Right cardiac atrium (tissue), 5 donors: ENCODE data around the gene DCLK1. TPM values are rescaled to one million over a fixed set of nuclear protein-coding genes. Genes with fewer than 3 reads are reported as not detected.

Source experiments
- ATAC-seq, 2 donors: fragments of 200-7000 bp; cut with Tn5 transposase; one replicate each; pipeline versions ENCODE4 v1.8.0 to v1.9.1; 2020; ENCODE audit warnings: moderate library complexity in 2 of 2, mild to moderate bottlenecking in 1 of 2
- DNase-seq, 3 donors: peaks; one replicate each; pipeline ENCODE4 v3.0.0-alpha.2; 2020
- H3K27ac ChIP-seq: one replicate; pipeline ENCODE4 v1.5.1; 2013; ENCODE audit warnings: mild to moderate bottlenecking, low read length, control low read depth, moderate library complexity
- H3K27me3 ChIP-seq: one replicate; pipeline ENCODE4 v1.6.1; 2013; ENCODE audit not compliant: control insufficient read depth, insufficient read depth
- H3K4me1 ChIP-seq: one replicate; pipeline ENCODE4 v1.6.1; 2013; ENCODE audit warnings: low read length; ENCODE audit not compliant: control insufficient read depth, insufficient read depth
- H3K4me3 ChIP-seq: one replicate; pipeline ENCODE4 v1.5.1; 2013; ENCODE audit warnings: low read length, control low read depth
- H3K9me3 ChIP-seq: one replicate; pipeline ENCODE4 v1.6.1; 2013; ENCODE audit warnings: low read length; ENCODE audit not compliant: control insufficient read depth
- WGBS: extraction: QIAGEN DNeasy Blood & Tissue Kit; methylation state at CpG from one replicate; pipeline ENCODE4 v1.1.7; 2013; 5-methylcytosine and 5-hydroxymethylcytosine counted together
- intact Hi-C, 4 donors: fragments of 100-400 bp; cut with DNase I; formaldehyde crosslinking; loops; one replicate each; pipeline versions ENCODE4 v1.11.0 to v1.14.0; 2022 to 2023
- polyA plus RNA-seq: library from polyadenylated mRNA; stranded (reverse); fragments of 200-250 nt; gene quantifications from one replicate; pipeline ENCODE4 v1.2.3, GENCODE V29; 2013
- total RNA-seq, 4 donors: library from RNA; stranded (reverse); fragmentation: NEBNext Ultra II Directional; extraction: Animal tissue kit (Norgen Biotek cat#: 25700); gene quantifications; one replicate each; pipeline ENCODE4 v1.2.1, GENCODE V29; 2021
- donor health status: healthy with polysubstance abuse.
- donor health status: DM: no; HTN: yes; CAD: no.
- donor health status: DM: no; HTN: no; CAD: no.
- donor health status: DM: no; HTN: yes; CAD: no; lungs with severe emphysema.
- donor health status: DM: yes; HTN: yes; CAD: no.

The DCLK1 gene
- total and polyA plus RNA-seq, 5 donors, result 5.1 to 19.8 (median 16.1) TPM

DNA sequence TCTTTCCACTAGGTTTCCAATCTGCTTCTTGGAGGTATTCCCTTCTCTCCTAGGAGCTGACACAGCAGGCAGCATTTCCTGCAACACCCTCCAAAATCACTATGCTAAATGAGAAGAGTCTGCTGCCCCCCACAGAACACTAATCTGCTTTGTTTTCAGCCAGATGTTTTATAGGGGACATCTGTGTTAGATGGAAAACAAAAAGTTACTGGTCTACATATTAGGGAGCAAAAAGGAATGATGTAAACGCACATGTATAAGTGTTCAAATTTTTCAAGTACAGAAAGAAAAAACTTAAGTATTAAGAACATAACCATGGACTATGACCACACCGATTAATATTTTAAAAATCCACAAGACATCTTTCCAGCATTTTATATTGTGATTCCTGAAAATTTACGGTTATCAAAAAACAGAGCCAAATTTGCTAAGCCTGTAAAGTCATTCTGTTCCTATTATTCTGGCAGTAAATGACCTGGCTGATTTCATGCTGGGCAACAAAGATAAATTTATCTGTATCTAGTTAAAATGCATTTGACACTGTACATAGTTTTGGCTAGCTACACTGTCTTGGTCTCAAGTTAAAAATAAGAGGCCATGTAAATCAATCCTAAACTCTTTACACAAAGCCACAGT, 63.3 kb downstream of the DCLK1 start:
- no peaks in the 10 kb centered on the region for H3K9me3 ChIP-seq
- ATAC-seq (no peak), DNase-seq (no peak)
- no peaks in the 10 kb centered on the region for H3K4me1 ChIP-seq
- H3K27ac ChIP-seq, result no peak overlapping the region
- H3K4me3 ChIP-seq, result no peak overlapping the region
- intact Hi-C loops, result no loop called here
- H3K27me3 ChIP-seq, result no peaks in the 10 kb centered on the region
- WGBS, result 53% methylated on average over 3 of the region's 3 CpGs

DNA sequence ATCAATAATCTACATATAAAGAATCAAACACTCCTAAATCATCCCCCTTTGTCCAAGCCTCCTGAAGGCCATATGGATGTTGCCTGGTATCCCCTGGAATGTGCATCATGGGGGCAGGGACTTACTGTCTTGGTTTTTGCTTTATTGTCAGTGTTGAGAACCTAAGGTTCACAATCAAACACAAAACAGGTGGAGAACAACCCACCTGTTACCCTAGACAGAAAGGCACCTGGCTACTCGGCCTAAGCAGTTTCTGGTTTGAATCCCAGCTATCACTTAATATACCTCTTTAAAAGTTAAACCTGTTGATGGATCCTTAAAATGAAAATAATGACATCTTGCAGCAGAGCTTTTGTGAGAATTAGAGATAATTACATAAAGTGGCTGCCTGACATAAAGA, 68.9 kb downstream of the DCLK1 start:
- no peak overlapping the region for H3K27ac ChIP-seq
- no peaks in the 10 kb centered on the region for H3K27me3 ChIP-seq
- H3K9me3 ChIP-seq, result no peaks in the 10 kb centered on the region
- DNase-seq, result no peak
- no peaks in the 10 kb centered on the region for H3K4me1 ChIP-seq
- ATAC-seq, result no peak
- WGBS, result 80% methylated on average over 1 of the region's 1 CpG
- intact Hi-C loops, result no loop called here
- H3K4me3 ChIP-seq, result no peak overlapping the region

DNA sequence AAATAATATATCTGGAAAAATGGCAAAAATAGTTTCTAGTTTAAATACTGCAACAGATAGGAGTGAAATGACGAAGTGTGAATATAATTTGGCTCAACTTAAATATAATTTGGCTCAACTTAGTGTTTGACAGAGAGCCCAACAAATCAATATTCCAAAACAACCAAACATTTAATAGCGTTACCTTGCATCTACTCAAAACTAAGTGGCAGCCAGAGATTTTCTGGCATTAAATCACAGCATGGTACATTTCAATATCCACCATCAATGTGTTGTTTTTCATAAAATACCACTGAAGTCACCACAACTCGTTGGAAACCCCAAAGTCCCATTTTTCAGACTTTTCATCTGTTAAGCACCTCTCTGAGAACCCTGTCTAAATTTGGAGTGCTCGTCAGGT, 69.6 kb downstream of the DCLK1 start:
- WGBS, result 56% methylated on average over 4 of the region's 4 CpGs

DNA sequence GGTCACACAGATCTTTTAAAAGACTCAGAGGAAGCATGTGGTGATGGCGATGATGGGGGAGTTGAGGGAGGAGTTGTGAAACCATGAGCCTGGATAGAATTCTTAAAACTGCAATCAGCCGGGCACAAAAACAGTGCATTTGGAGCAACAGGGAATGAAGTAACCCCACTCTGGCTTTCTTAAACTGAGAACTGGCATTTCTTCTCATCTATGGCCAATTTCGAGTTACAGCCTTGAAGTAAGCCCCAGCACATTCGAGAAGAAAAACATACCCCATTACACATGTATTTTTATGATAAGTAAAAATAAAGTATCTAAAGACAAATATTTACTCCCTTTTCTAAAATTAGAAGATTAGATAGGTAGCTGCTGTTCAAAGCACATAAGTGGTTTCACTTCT, 70.1 kb downstream of the DCLK1 start:
- Histone ChIP-seq H3K27ac (no peak overlapping the region), H3K4me3 (no peak overlapping the region), H3K9me3 (no peaks in the 10 kb centered on the region), H3K4me1 (no peaks in the 10 kb centered on the region), H3K27me3 (no peaks in the 10 kb centered on the region)
- 61% methylated on average over 4 of the region's 4 CpGs for WGBS
- no peak for DNase-seq
- peak in 1 of 2 donors; percentile 26 for ATAC-seq
- intact Hi-C loops, result no loop called here

More for the DNA sequence above, 69.6 kb downstream of the DCLK1 start:
- intact Hi-C loops, result no loop called here
- Histone ChIP-seq H3K9me3 (no peaks in the 10 kb centered on the region), H3K27me3 (no peaks in the 10 kb centered on the region), H3K4me1 (no peaks in the 10 kb centered on the region), H3K4me3 (no peak overlapping the region), H3K27ac (no peak overlapping the region)
- no peak for ATAC-seq
- DNase-seq, result no peak

DNA sequence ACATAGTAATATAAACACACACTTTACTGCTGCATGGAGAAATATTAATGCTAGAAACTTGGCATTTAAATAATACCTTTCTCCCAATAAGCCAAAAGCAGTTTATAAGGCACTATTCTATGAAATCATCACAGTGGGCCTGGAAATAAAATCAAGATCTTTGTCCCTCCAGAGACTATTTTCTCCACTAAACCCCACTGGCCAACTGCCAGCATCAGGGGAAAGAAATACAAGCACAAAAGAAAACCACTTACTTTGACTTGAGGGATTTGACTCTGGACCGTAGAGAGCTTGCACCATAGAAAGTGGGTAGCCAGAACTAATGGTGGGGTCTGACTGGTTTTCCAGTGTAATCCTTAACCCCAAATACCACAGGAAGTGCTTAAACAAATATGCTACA, 71.9 kb downstream of the DCLK1 start:
- no peak overlapping the region for H3K4me3 ChIP-seq
- H3K9me3 ChIP-seq, result no peaks in the 10 kb centered on the region
- ATAC-seq, result no peak
- 41% methylated on average over 1 of the region's 1 CpG for WGBS
- H3K27ac ChIP-seq, result no peak overlapping the region
- H3K27me3 ChIP-seq, result no peaks in the 10 kb centered on the region
- no peaks in the 10 kb centered on the region for H3K4me1 ChIP-seq
- intact Hi-C loops, result no loop called here
- DNase-seq, result peak in 2 of 3 donors; percentile 13 to 67

DNA sequence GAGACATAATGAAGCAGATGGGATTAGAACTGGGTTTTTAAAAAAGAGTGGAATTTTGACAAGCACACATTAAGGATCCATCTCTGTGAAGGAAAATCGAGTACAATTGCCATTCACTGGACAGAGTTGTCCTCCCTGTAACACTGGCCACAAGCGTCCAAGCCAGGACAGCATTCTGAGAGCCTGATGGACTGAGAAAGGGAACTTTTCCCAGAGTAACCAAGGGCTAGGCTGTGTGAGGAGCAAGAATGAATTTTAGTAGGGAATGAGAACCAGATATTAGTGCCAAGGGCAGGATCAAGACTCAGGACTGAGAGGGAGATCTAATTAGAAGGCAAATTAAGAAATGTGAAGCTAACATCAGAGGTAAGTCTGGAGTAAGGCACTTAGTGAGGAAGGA, 73.1 kb downstream of the DCLK1 start:
- no peaks in the 10 kb centered on the region for H3K27me3 ChIP-seq
- 71% methylated on average over 2 of the region's 2 CpGs for WGBS
- intact Hi-C loops, result no loop called here
- ATAC-seq (no peak), DNase-seq (no peak)
- no peaks in the 10 kb centered on the region for H3K9me3 ChIP-seq
- no peak overlapping the region for H3K4me3 ChIP-seq
- no peak overlapping the region for H3K27ac ChIP-seq
- H3K4me1 ChIP-seq, result no peaks in the 10 kb centered on the region

DNA sequence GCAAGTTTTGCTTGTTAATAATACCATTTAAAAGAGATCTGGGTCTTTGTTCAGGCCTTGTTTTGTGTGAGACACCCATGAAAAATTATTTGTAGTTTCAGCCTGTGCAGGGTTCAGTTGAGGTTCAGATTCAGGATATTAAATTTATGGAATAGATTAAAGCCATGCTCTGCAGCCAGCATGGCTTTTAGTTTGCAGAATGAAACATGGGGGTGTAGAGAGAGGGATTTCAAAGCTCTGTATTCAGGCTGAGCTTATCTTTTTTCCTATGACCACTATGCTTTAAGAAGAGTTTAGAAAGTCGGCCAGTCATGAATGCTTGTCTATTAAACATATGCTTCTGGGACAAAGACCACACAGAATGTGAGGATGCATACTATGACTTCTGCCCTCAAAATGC, 73.6 kb downstream of the DCLK1 start:
- Histone ChIP-seq H3K4me3 (no peak overlapping the region), H3K9me3 (no peaks in the 10 kb centered on the region), H3K4me1 (no peaks in the 10 kb centered on the region), H3K27ac (no peak overlapping the region), H3K27me3 (no peaks in the 10 kb centered on the region)
- ATAC-seq, result no peak
- no peak for DNase-seq
- intact Hi-C loops, result no loop called here
- WGBS, result 86% methylated on average over 1 of the region's 1 CpG

DNA sequence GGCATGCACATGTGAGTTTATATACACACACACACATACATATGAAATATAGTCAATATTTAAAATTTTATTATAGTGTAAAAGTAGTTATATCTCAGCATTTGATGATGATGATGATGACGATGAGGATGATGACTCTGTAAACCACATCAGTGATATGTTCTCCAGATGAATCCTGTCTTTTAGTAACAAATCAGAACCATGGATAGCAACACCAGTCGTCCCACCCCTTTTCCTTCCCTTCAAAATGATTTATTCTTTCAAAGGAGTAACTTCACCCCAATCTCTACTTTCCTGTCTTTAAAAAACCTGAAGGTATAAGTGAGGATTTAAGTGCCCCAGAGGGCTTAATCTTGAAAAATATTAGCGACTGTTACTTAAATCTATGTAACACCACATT, 74.1 kb downstream of the DCLK1 start:
- Histone ChIP-seq H3K27ac (no peak overlapping the region), H3K9me3 (no peaks in the 10 kb centered on the region), H3K4me3 (no peak overlapping the region), H3K4me1 (no peaks in the 10 kb centered on the region), H3K27me3 (no peaks in the 10 kb centered on the region)
- no peak for ATAC-seq
- 48% methylated on average over 3 of the region's 3 CpGs for WGBS
- intact Hi-C loops, result no loop called here
- DNase-seq, result no peak

DNA sequence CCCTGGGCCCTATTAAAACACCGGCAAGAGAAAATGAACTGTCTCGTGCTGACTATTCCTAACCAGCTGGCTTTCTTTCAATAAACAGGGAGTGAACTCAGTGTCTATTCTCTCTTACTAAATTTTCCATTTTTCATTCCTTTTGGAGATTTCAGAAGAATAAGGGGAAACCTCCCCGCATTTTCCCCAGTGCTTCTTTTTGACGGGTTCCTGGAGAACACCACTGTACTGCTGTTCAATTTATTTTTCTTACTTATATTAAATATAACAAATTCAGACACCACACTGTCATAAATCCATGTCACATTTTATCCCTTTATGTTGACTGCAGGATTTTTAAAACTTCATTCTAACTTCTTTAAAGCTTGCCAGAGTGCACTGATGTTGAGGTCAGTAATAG, 75.8 kb downstream of the DCLK1 start:
- Histone ChIP-seq H3K4me1 (no peaks in the 10 kb centered on the region), H3K4me3 (no peak overlapping the region), H3K27ac (no peak overlapping the region), H3K9me3 (no peaks in the 10 kb centered on the region), H3K27me3 (no peaks in the 10 kb centered on the region)
- intact Hi-C loops, result no loop called here
- no peak for DNase-seq
- no peak for ATAC-seq
- 88% methylated on average over 4 of the region's 4 CpGs for WGBS

DNA sequence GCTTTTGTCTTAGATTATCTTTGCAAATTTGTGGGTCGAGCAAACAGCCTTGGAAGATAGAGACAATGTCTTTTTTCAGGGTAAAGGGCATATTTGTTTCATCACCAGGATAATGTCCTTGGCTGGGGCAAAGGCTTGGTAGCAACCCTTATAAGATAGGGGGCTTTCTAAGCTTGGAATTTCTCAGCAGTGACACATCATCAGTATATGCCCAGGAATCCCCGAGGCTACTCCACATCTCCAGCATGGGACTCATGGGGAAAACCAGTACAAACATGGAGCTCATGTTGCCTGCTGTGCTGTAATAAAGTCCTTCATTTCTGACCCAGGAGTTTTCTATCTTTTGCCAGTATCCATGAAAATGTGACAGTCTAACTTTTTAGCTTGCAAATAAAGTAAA, 77.1 kb downstream of the DCLK1 start:
- ATAC-seq (no peak), DNase-seq (no peak)
- Histone ChIP-seq H3K27ac (no peak overlapping the region), H3K4me3 (no peak overlapping the region), H3K9me3 (no peaks in the 10 kb centered on the region), H3K27me3 (no peaks in the 10 kb centered on the region), H3K4me1 (no peaks in the 10 kb centered on the region)
- intact Hi-C loops, result no loop called here
- WGBS, result 58% methylated on average over 2 of the region's 2 CpGs

DNA sequence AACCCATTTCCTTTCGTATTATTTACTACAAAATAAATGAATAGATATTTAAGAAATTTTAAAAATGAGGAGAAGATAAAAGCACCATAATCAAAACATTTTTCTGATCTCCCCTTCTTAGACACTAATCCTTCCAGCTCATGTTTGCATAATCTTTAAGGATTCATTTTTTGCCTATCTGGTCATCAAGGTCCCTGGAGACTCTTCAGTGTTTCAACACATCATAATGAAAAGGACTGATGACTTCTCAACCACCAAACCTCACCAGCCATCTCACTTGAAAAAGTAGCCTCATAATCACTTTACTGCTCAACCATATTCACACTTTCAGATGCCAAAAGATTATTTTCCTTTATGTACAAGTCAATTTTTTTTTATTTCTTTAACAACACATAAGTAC, 80.1 kb downstream of the DCLK1 start:
- Histone ChIP-seq H3K4me3 (no peak overlapping the region), H3K4me1 (no peaks in the 10 kb centered on the region), H3K27me3 (no peaks in the 10 kb centered on the region), H3K9me3 (no peaks in the 10 kb centered on the region), H3K27ac (no peak overlapping the region)
- intact Hi-C loops, result no loop called here
- no peak for ATAC-seq
- 77% methylated on average over 1 of the region's 1 CpG for WGBS
- DNase-seq, result no peak

DNA sequence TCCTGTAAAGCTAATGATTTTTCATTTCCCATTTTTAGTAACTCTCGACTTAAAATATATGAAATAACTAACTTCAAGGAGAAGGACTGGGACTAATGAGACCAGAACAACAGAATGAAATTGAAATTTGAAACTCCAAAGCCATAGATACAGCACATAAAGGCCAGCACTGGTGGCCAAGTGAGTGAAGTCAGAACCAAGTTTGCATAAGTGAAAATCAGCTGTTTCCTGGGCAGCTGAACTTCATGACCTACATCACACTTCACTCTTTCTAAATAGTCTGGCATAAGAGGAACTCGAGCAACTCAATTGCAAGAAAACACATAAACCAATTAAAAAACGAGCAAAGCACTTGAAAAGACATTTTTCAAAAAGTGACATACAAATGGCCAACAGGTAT, 84.5 kb downstream of the DCLK1 start:
- Histone ChIP-seq H3K4me3 (no peak overlapping the region), H3K27ac (no peak overlapping the region), H3K4me1 (no peaks in the 10 kb centered on the region), H3K9me3 (no peaks in the 10 kb centered on the region), H3K27me3 (no peaks in the 10 kb centered on the region)
- DNase-seq (no peak), ATAC-seq (no peak)
- intact Hi-C loops, result no loop called here
- WGBS, result 71% methylated on average over 3 of the region's 3 CpGs
